ENCODE results near the gene RPS18.
"Not testable (repeated sequence)": the region's sequence is repeated elsewhere in the genome, so short reads cannot be mapped to it uniquely, and the experiment has no call there.

GRCh38 chr6:33275795-33276580, 4.1 kb downstream of the RPS18 start:
- TF ChIP-seq POLR2A, CTCF, EP300 (IDR thresholded peaks at IDR 0.05): not testable (repeated sequence)

Data from ovary (tissue), 3 donors.